ENCODE measurements around the gene CENPU. TPM values are rescaled to one million over a fixed set of nuclear protein-coding genes. Genes with fewer than 3 reads are reported as not detected.
A peak's percentile ranks its signal among the peaks of the same experiment; 100 is the strongest.

The CENPU gene
- total and polyA plus RNA-seq, 2 of the 13 experiments (the other 11 are each of a cell fraction or from before 2014, with no cell fraction given), result 11.7 to 35.8 TPM

DNA sequence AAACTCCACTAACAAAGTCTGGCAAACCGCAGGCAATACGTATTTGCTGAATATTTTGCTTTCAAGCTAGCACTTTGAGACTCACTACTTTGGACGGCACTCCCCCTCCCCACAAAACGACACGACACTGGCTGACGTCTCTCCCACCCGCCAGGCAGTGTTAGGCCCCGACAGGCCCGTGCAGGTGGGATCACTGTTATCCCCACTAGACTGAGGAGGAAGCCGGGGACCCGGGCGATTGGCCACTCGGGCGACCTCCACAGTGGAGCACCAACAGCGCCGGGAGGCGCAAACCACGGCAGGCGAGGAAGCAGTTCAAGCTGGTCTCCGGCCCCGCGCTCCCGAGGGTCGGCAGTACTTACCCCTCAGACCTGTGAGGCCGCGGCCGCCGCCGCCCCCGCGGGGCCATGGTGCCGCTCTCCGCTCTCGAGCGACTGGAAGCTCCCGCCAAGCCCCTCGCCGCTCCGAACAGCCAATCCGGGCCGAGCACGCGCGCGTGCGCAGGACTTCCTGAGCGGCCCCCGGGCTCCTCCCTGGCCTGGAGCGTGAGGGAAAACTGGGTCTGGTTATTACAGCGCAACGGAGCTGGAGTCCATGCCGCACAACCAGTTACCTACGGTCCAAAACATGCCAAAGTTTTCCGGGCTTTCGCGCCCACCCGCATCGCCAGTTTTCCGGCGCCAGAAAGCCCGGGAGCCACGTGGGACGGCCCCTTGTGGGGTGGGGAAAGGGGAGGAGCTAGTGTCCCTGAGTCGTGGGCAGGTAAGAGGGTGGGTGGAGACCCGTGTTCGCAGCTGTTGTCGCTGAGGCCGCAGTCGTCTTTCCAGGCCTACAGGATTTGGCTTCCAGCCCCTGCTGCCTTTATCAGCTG lies at the start of gene CENPU (continued):
- peak; percentile 96 for TF ChIP-seq MAF1 (CRISPR knock-in tag; IDR thresholded peaks at IDR 0.05; ENCODE audit: borderline replicate concordance)
- peak; percentile 86 for TF ChIP-seq FOXA3 (CRISPR knock-in tag; IDR thresholded peaks at IDR 0.05)
- peak; percentile 97 for TF ChIP-seq ZNF670 (CRISPR knock-in tag; IDR thresholded peaks at IDR 0.05; ENCODE audit: borderline replicate concordance)
- no peak for TF ChIP-seq MAFK (conservative IDR thresholded peaks at IDR 0.05 in 1 of 2, IDR thresholded peaks at IDR 0.05 in 1 of 2; ENCODE audit: low read length in 2 of 2)
- TF ChIP-seq, protein P1, sequence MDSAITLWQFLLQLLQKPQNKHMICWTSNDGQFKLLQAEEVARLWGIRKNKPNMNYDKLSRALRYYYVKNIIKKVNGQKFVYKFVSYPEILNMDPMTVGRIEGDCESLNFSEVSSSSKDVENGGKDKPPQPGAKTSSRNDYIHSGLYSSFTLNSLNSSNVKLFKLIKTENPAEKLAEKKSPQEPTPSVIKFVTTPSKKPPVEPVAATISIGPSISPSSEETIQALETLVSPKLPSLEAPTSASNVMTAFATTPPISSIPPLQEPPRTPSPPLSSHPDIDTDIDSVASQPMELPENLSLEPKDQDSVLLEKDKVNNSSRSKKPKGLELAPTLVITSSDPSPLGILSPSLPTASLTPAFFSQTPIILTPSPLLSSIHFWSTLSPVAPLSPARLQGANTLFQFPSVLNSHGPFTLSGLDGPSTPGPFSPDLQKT (CRISPR knock-in tag; IDR thresholded peaks at IDR 0.05; ENCODE audit: borderline replicate concordance), result peak; percentile 24; the same call in 1 of the 2 replicates
- peak; percentile 81 for TF ChIP-seq RBFOX2 (IDR thresholded peaks at IDR 0.05; ENCODE audit: low read depth, low read length)
- no peak for TF ChIP-seq ATAD3A (CRISPR knock-in tag; IDR thresholded peaks at IDR 0.05)
- TF ChIP-seq BHLHE40 (IDR thresholded peaks at IDR 0.05; ENCODE audit: low read length), result peak; percentile 60
- TF ChIP-seq, protein P2, sequence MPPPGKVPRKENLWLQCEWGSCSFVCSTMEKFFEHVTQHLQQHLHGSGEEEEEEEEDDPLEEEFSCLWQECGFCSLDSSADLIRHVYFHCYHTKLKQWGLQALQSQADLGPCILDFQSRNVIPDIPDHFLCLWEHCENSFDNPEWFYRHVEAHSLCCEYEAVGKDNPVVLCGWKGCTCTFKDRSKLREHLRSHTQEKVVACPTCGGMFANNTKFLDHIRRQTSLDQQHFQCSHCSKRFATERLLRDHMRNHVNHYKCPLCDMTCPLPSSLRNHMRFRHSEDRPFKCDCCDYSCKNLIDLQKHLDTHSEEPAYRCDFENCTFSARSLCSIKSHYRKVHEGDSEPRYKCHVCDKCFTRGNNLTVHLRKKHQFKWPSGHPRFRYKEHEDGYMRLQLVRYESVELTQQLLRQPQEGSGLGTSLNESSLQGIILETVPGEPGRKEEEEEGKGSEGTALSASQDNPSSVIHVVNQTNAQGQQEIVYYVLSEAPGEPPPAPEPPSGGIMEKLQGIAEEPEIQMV (CRISPR knock-in tag; IDR thresholded peaks at IDR 0.05; ENCODE audit: low read depth), result peak; percentile 94
- no peak for TF ChIP-seq FOSL1 (CRISPR knock-in tag; IDR thresholded peaks at IDR 0.05; ENCODE audit: borderline replicate concordance)
- no peak for TF ChIP-seq ATM (IDR thresholded peaks at IDR 0.05; ENCODE audit: borderline replicate concordance)
- TF ChIP-seq, protein P3, sequence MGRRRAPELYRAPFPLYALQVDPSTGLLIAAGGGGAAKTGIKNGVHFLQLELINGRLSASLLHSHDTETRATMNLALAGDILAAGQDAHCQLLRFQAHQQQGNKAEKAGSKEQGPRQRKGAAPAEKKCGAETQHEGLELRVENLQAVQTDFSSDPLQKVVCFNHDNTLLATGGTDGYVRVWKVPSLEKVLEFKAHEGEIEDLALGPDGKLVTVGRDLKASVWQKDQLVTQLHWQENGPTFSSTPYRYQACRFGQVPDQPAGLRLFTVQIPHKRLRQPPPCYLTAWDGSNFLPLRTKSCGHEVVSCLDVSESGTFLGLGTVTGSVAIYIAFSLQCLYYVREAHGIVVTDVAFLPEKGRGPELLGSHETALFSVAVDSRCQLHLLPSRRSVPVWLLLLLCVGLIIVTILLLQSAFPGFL (CRISPR knock-in tag; IDR thresholded peaks at IDR 0.05), result peak; percentile 20; the same call in 1 of the 2 replicates
- TF ChIP-seq, protein P4, sequence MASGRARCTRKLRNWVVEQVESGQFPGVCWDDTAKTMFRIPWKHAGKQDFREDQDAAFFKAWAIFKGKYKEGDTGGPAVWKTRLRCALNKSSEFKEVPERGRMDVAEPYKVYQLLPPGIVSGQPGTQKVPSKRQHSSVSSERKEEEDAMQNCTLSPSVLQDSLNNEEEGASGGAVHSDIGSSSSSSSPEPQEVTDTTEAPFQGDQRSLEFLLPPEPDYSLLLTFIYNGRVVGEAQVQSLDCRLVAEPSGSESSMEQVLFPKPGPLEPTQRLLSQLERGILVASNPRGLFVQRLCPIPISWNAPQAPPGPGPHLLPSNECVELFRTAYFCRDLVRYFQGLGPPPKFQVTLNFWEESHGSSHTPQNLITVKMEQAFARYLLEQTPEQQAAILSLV (CRISPR knock-in tag; IDR thresholded peaks at IDR 0.05; ENCODE audit: borderline replicate concordance), result peak; percentile 83; the same call in 1 of the 2 replicates
- TF ChIP-seq ZIK1 (CRISPR knock-in tag; IDR thresholded peaks at IDR 0.05; ENCODE audit: borderline replicate concordance, low read depth), result peak; percentile 86
- TF ChIP-seq ZNF34 (CRISPR knock-in tag; IDR thresholded peaks at IDR 0.05; ENCODE audit: borderline replicate concordance), result peak; percentile 89; the same call in 1 of the 2 replicates
- peak; percentile 93 for TF ChIP-seq ZNF781 (CRISPR knock-in tag; IDR thresholded peaks at IDR 0.05; ENCODE audit: borderline replicate concordance, not compliant biosample characterization)
- peak; percentile 95 for TF ChIP-seq HOXA5 (CRISPR knock-in tag; IDR thresholded peaks at IDR 0.05)
- peak; percentile 96 for TF ChIP-seq ZNF557 (CRISPR knock-in tag; IDR thresholded peaks at IDR 0.05)
- TF ChIP-seq ZNF678 (CRISPR knock-in tag; IDR thresholded peaks at IDR 0.05), result peak; percentile 94
- TF ChIP-seq TARDBP (CRISPR knock-in tag; IDR thresholded peaks at IDR 0.05), result peak; percentile 99
- TF ChIP-seq ZNF282 (IDR thresholded peaks at IDR 0.05; ENCODE audit: partially characterized antibody), result no peak
- no peak for TF ChIP-seq NCOA5 (CRISPR knock-in tag; IDR thresholded peaks at IDR 0.05)
- TF ChIP-seq CBX5 (CRISPR knock-in tag; IDR thresholded peaks at IDR 0.05; ENCODE audit: borderline replicate concordance), result peak; percentile 95; the same call in 1 of the 2 replicates
- peak; percentile 83 for TF ChIP-seq ZFY (CRISPR knock-in tag; IDR thresholded peaks at IDR 0.05)
